DND-41 (cell line): ENCODE measurements around the gene FEZF1.

Source experiments
- CTCF ChIP-seq: IDR thresholded peaks from 2 replicates; pipeline ENCODE4 v1.5.1; 2012; ENCODE audit warnings: borderline replicate concordance, low read length, moderate library complexity, mild to moderate bottlenecking; ENCODE audit not compliant: poor library complexity, severe bottlenecking; ENCODE audit errors: extremely low read depth
- EZH2 ChIP-seq: IDR thresholded peaks from 3 replicates; pipeline ENCODE4 v1.6.1; 2012; ENCODE audit warnings: borderline replicate concordance, low read depth, mild to moderate bottlenecking, moderate library complexity, low read length, inconsistent platforms; ENCODE audit not compliant: severe bottlenecking

GRCh38 chr7:122309421-122309820, 4.9 kb upstream of the FEZF1 start:
- no peak for TF ChIP-seq EZH2
- no peak for TF ChIP-seq CTCF
